HFFc6 (cell line): ENCODE measurements around the gene USP47. TPM values are rescaled to one million over a fixed set of nuclear protein-coding genes. Genes with fewer than 3 reads are reported as not detected.

ENCODE experiments used
- DNase-seq: peaks from one replicate; pipeline ENCODE4 v3.0.0-alpha.2; 2018
- H3K27ac Mint-ChIP-seq: 2 replicates; pipeline ENCODE4 v1.8.0; 2020; ENCODE audit warnings: mild to moderate bottlenecking, mixed read lengths
- H3K27me3 Mint-ChIP-seq: 2 replicates; pipeline ENCODE4 v1.8.0; 2021; ENCODE audit warnings: mild to moderate bottlenecking, moderate library complexity, mixed read lengths; ENCODE audit not compliant: insufficient read depth
- H3K36me3 Mint-ChIP-seq: 2 replicates; pipeline ENCODE4 v1.8.0; 2021; ENCODE audit warnings: low read depth, mixed read lengths
- H3K4me1 Mint-ChIP-seq: 2 replicates; pipeline ENCODE4 v1.8.0; 2020; ENCODE audit warnings: low read depth, mixed read lengths
- H3K4me3 Mint-ChIP-seq: 2 replicates; pipeline ENCODE4 v1.8.0; 2020; ENCODE audit warnings: mild to moderate bottlenecking, moderate library complexity, mixed read lengths
- H3K9me3 Mint-ChIP-seq: 2 replicates; pipeline ENCODE4 v1.8.0; 2020; ENCODE audit warnings: mild to moderate bottlenecking, mixed read lengths
- CTCF ChIP-seq: fragments of 200-600 bp; sonication (generic); IDR thresholded peaks from 2 replicates; pipeline ENCODE4 v1.5.0; 2021; ENCODE audit warnings: antibody characterized with exemption, mild to moderate bottlenecking
- total RNA-seq, 6 experiments: library from RNA; stranded (reverse); fragmentation: NEBNext Ultra II Directional; extraction: Animal tissue kit (Norgen Biotek cat#: 25700); gene quantifications; 2 replicates in 1 of 6; 3 replicates in 5 of 6; pipeline ENCODE4 v1.2.3, GENCODE V29; 2021

Gene USP47
- total RNA-seq, 6 experiments from 2014 or later: 33.6 to 38.7 (median 35.1) TPM

GRCh38 chr11:11901929-11902328 lies 60.2 kb downstream of the USP47 start:
- no peaks in the 10 kb centered on the region; the same call in 1 of the 2 replicates for H3K4me1 Mint-ChIP-seq
- no peak overlapping the region for H3K27ac Mint-ChIP-seq
- H3K36me3 Mint-ChIP-seq: peaks cover 16% of the 10 kb centered on the region
- no peaks in the 10 kb centered on the region for H3K9me3 Mint-ChIP-seq
- DNase-seq: no peak
- TF ChIP-seq CTCF: no peak
- H3K27me3 Mint-ChIP-seq: peaks cover 3% of the 10 kb centered on the region; the same call in 1 of the 2 replicates
- no peak overlapping the region for H3K4me3 Mint-ChIP-seq

- TF ChIP-seq CTCF: no peak
- peaks cover 25% of the 10 kb centered on the region for H3K4me1 Mint-ChIP-seq
- H3K27ac Mint-ChIP-seq: peak overlapping the region; percentile 11; the same call in 1 of the 2 replicates
- H3K36me3 Mint-ChIP-seq: peaks cover 33% of the 10 kb centered on the region
- H3K9me3 Mint-ChIP-seq: no peaks in the 10 kb centered on the region
- no peak overlapping the region for H3K4me3 Mint-ChIP-seq
- DNase-seq: peak; percentile 12
- H3K27me3 Mint-ChIP-seq: no peaks in the 10 kb centered on the region
These were observed 68.0 kb downstream of the USP47 start for GRCh38 chr11:11909727-11910126.

DNA sequence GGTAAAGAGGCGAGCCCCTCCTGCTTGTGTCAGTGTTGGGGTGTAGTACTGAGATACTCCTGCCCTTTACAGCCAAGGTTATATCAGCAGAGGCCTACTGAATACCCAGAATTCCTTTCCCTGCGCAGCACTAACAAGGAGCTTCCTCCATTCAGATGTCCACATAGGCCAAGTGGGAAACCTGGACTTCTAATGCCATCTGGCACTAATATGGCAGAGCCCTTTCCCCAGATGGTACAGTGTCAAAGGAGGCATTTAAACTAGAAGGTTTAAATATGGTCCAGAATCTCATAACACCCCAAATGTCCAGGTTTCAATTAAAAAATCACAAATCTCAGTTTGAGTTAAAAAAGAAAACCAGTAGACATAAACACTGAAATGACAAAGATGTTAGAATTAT lies 68.8 kb downstream of the USP47 start:
- Mint-ChIP-seq H3K9me3 (no peaks in the 10 kb centered on the region), H3K27me3 (no peaks in the 10 kb centered on the region), H3K4me3 (no peak overlapping the region), H3K36me3 (peaks cover 33% of the 10 kb centered on the region), H3K27ac (no peak overlapping the region), H3K4me1 (peaks cover 32% of the 10 kb centered on the region)
- DNase-seq: no peak
- TF ChIP-seq CTCF: no peak

DNA sequence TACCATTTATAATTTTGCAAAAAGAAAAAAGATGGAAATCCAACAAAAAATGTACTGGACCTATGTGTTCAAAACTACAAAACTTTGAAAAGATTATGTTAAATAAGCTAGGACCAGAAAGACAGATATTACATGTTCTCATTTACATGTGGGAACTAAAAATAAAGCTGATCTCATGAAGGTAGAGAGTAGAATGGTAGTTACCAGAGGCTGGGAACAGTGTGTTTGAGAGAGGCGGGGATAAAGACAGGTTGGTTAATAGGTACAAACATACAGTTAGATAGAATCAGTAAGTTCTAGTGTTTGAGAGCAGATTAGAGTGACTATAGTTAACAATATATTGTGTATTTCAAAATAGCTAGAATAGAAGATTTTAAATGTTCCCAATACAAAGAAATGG lies 71.6 kb downstream of the USP47 start:
- Mint-ChIP-seq H3K4me1 (peaks cover 61% of the 10 kb centered on the region), H3K9me3 (no peaks in the 10 kb centered on the region), H3K36me3 (peaks cover 31% of the 10 kb centered on the region), H3K27ac (no peak overlapping the region), H3K27me3 (peaks cover 3% of the 10 kb centered on the region; the same call in 1 of the 2 replicates), H3K4me3 (no peak overlapping the region)
- no peak for DNase-seq
- no peak for TF ChIP-seq CTCF

GRCh38 chr11:11915625-11916024 lies 73.9 kb downstream of the USP47 start:
- peaks cover 3% of the 10 kb centered on the region for H3K27me3 Mint-ChIP-seq
- no peak for TF ChIP-seq CTCF
- no peak overlapping the region for H3K4me3 Mint-ChIP-seq
- H3K36me3 Mint-ChIP-seq: peaks cover 26% of the 10 kb centered on the region
- H3K9me3 Mint-ChIP-seq: no peaks in the 10 kb centered on the region
- H3K27ac Mint-ChIP-seq: no peak overlapping the region
- H3K4me1 Mint-ChIP-seq: peaks cover 48% of the 10 kb centered on the region
- no peak for DNase-seq

GRCh38 chr11:11916981-11917399 lies 75.2 kb downstream of the USP47 start:
- Mint-ChIP-seq H3K27ac (peak overlapping the region; percentile 54), H3K36me3 (peaks cover 12% of the 10 kb centered on the region), H3K4me1 (peaks cover 43% of the 10 kb centered on the region), H3K4me3 (no peak overlapping the region), H3K27me3 (peaks cover 3% of the 10 kb centered on the region), H3K9me3 (no peaks in the 10 kb centered on the region)
- peak; percentile 78 for DNase-seq
- no peak for TF ChIP-seq CTCF
